Endothelial cell of umbilical vein (primary cell): ENCODE measurements around the gene MATN4.

ENCODE experiments used
- CTCF ChIP-seq, 2 donors: IDR thresholded peaks; 1 replicate in 1 of 2; 2 replicates in 1 of 2; pipeline ENCODE4 v1.5.1; 2011; ENCODE audit warnings: low read length in 2 of 2, mild to moderate bottlenecking in 2 of 2, moderate library complexity in 2 of 2, control low read depth in 1 of 2, inconsistent platforms in 1 of 2, low read depth in 1 of 2; ENCODE audit not compliant: insufficient read depth in 1 of 2; ENCODE audit errors: extremely low read depth in 1 of 2
- EZH2 ChIP-seq: IDR thresholded peaks from 2 replicates; pipeline ENCODE4 v1.6.1; 2012; ENCODE audit warnings: borderline replicate concordance, low read depth, mild to moderate bottlenecking, moderate library complexity, low read length, inconsistent platforms; ENCODE audit not compliant: severe bottlenecking
- FOS ChIP-seq: IDR thresholded peaks from 2 replicates; pipeline ENCODE4 v1.6.1; 2011; ENCODE audit warnings: mild to moderate bottlenecking, low read length, moderate library complexity, borderline replicate concordance; ENCODE audit not compliant: insufficient read depth
- MYC ChIP-seq: IDR thresholded peaks from one replicate; pipeline ENCODE4 v1.6.1; 2011; ENCODE audit warnings: mild to moderate bottlenecking, low read depth, low read length
- POLR2AphosphoS5 ChIP-seq: IDR thresholded peaks from 2 replicates; pipeline ENCODE4 v1.6.1; 2012; ENCODE audit warnings: low read depth, mild to moderate bottlenecking, control low read depth, low read length, moderate library complexity; ENCODE audit not compliant: insufficient read depth

- TF ChIP-seq CTCF (IDR thresholded peaks at IDR 0.05; ENCODE audit: extremely low read depth in 1 of 2, insufficient read depth in 1 of 2, low read depth in 1 of 2, low read length in 2 of 2) (no peak), MYC (no peak), POLR2AphosphoS5 (no peak), FOS (no peak), EZH2 (no peak)
Measured at GRCh38 chr20:45318948-45319347, 10.8 kb upstream of the MATN4 start.
